Panc1 (cell line): Measurements from ENCODE around the gene SLC9A7. TPM values are rescaled to one million over a fixed set of nuclear protein-coding genes. Genes with fewer than 3 reads are reported as not detected.
A peak's percentile ranks its signal among the peaks of the same experiment; 100 is the strongest.

Experiments
- ATAC-seq: fragments of 200-7000 bp; cut with Tn5 transposase; 2 replicates; pipeline ENCODE4 v1.9.1; 2020; ENCODE audit warnings: mild to moderate bottlenecking, moderate library complexity
- BruUV-seq: library from RNA; stranded (reverse); fragments of 400-500 nt; replicated peaks from 2 replicates; lab custom pipeline; 2021; lab: Mats Ljungman, UMichigan
- CTCF ChIA-PET: fragments of 300-600 bp; sonication (Branson Sonifier 250); formaldehyde crosslinking; loops from one replicate; lab custom pipeline; 2022; ENCODE audit warnings: antibody characterized with exemption; lab: Charles Lee
- POLR2A ChIA-PET: fragments of 300-600 bp; sonication (Branson Sonifier 250); formaldehyde crosslinking; loops from one replicate; lab custom pipeline; 2022; ENCODE audit warnings: antibody characterized with exemption; lab: Charles Lee
- DNase-seq: peaks from one replicate; pipeline ENCODE4 v3.0.0-alpha.2; 2010; ENCODE audit warnings: low read depth, low spot score
- H3K27ac ChIP-seq: 2 replicates; pipeline ENCODE4 v1.5.1; 2011; ENCODE audit warnings: mild to moderate bottlenecking, low read length, inconsistent platforms
- H3K27me3 ChIP-seq: fragments of 200-500 bp; sonication (Bioruptor generic); 2 replicates; pipeline ENCODE4 v1.6.0; 2014; ENCODE audit warnings: low read length, inconsistent platforms; ENCODE audit not compliant: control insufficient read depth, insufficient read depth
- H3K36me3 ChIP-seq: fragments of 200-500 bp; sonication (Bioruptor generic); 2 replicates; pipeline ENCODE4 v1.5.1; 2014; ENCODE audit warnings: inconsistent platforms, mild to moderate bottlenecking, low read length, moderate library complexity; ENCODE audit not compliant: control insufficient read depth, insufficient read depth
- H3K4me1 ChIP-seq: 2 replicates; pipeline ENCODE4 v1.5.1; 2011; ENCODE audit warnings: inconsistent platforms, mild to moderate bottlenecking, low read length, moderate library complexity; ENCODE audit not compliant: control insufficient read depth, insufficient read depth
- H3K4me3 ChIP-seq, 2 experiments: 2 replicates each; pipeline ENCODE4 v1.5.1; 2011 to 2012; ENCODE audit warnings: low read depth in 2 of 2, low read length in 2 of 2, mild to moderate bottlenecking in 2 of 2, inconsistent platforms in 1 of 2, moderate library complexity in 1 of 2
- H3K9me3 ChIP-seq: fragments of 200-500 bp; sonication (Bioruptor generic); 2 replicates; pipeline ENCODE4 v1.5.1; 2014; ENCODE audit warnings: low read depth, mild to moderate bottlenecking, inconsistent platforms, low read length, moderate library complexity; ENCODE audit not compliant: control insufficient read depth, insufficient read depth
- CTCF ChIP-seq: fragments of 450-650 bp; IDR thresholded peaks from 2 replicates; pipeline ENCODE4 v1.5.1; 2017; ENCODE audit warnings: mild to moderate bottlenecking
- POLR2AphosphoS5 ChIP-seq: IDR thresholded peaks from 2 replicates; pipeline ENCODE4 v1.6.1; 2012; ENCODE audit warnings: mild to moderate bottlenecking, low read depth, low read length, moderate library complexity
- REST ChIP-seq, 2 experiments: IDR thresholded peaks; 2 replicates each; pipeline ENCODE4 v1.6.1; 2011 to 2012; ENCODE audit warnings: low read depth in 2 of 2, control low read depth in 1 of 2, low read length in 1 of 2, mild to moderate bottlenecking in 1 of 2, moderate library complexity in 1 of 2; ENCODE audit not compliant: insufficient read depth in 1 of 2
- SIN3A ChIP-seq: IDR thresholded peaks from 2 replicates; pipeline ENCODE4 v1.6.1; 2012; ENCODE audit warnings: low read depth, mild to moderate bottlenecking, low read length, moderate library complexity, borderline replicate concordance; ENCODE audit not compliant: insufficient read depth
- TCF7L2 ChIP-seq: IDR thresholded peaks from 2 replicates; pipeline ENCODE4 v1.6.1; 2011; ENCODE audit warnings: mild to moderate bottlenecking, low read depth, low read length, inconsistent platforms
- in situ Hi-C: cut with HindIII; loops from 2 replicates; pipeline ENCODE4 v1.10.0; 2016; ENCODE audit warnings: low sequenced_read_pairs, low pct_unique_long_range_greater_than_20kb
- intact Hi-C: fragments of 100-400 bp; cut with micrococcal nuclease; formaldehyde crosslinking; loops from one replicate; pipeline ENCODE4 v1.10.0; 2022; ENCODE audit not compliant: unreplicated experiment
- total RNA-seq: library from RNA; stranded (reverse); gene quantifications from one replicate; pipeline ENCODE4 v1.2.1, GENCODE V29; 2021; ENCODE audit not compliant: unreplicated experiment

Gene SLC9A7
- total RNA-seq, 1 experiment from 2014 or later, result 80.4 TPM

GRCh38 chrX:46572340-46572936 is 186.5 kb downstream of the SLC9A7 start:
- Histone ChIP-seq H3K9me3 (no peaks in the 10 kb centered on the region), H3K4me1 (no peaks in the 10 kb centered on the region; the same call in 1 of the 2 replicates), H3K27me3 (no peaks in the 10 kb centered on the region), H3K36me3 (no peaks in the 10 kb centered on the region), H3K4me3 (no peak overlapping the region), H3K27ac (peak overlapping the region; percentile 51; the same call in 1 of the 2 replicates)
- ChIA-PET CTCF (interaction anchor here (0.5 to 1.0 kb wide), 2 partner anchors 18 to 224 kb away, joined by 3 to 6 read pairs; no protein-coding TSS in a partner anchor), POLR2A (interaction anchor here (0.6 kb wide), 1 partner anchor 89 kb away, joined by 9 read pairs; no protein-coding TSS in a partner anchor)
- no peak for TF ChIP-seq REST (IDR thresholded peaks at IDR 0.05; ENCODE audit: insufficient read depth in 1 of 2, low read depth in 2 of 2, low read length in 1 of 2)
- TF ChIP-seq SIN3A, result no peak
- no peak for TF ChIP-seq POLR2AphosphoS5
- TF ChIP-seq CTCF, result no peak
- no peak for TF ChIP-seq TCF7L2
- BruUV-seq, result no TSS peak
- DNase-seq (no peak), ATAC-seq (no peak)
- in situ Hi-C loops (no loop called here), intact Hi-C loops (no loop called here)

- no peak for DNase-seq
- in situ Hi-C loops, result no loop called here
- Histone ChIP-seq H3K4me1 (no peaks in the 10 kb centered on the region; the same call in 1 of the 2 replicates), H3K4me3 (no peak overlapping the region), H3K9me3 (no peaks in the 10 kb centered on the region), H3K27ac (no peak overlapping the region), H3K27me3 (no peaks in the 10 kb centered on the region), H3K36me3 (no peaks in the 10 kb centered on the region)
- ChIA-PET CTCF (interaction anchor here (0.5 kb wide), 1 partner anchor 225 kb away, joined by 3 read pairs; no protein-coding TSS in a partner anchor), POLR2A (interaction anchor here (0.5 to 0.6 kb wide), 2 partner anchors 22 to 512 kb away, joined by 3 to 6 read pairs; no protein-coding TSS in a partner anchor)
- intact Hi-C loops, result no loop called here
- TF ChIP-seq CTCF, result no peak
- TF ChIP-seq REST (IDR thresholded peaks at IDR 0.05; ENCODE audit: insufficient read depth in 1 of 2, low read depth in 2 of 2, low read length in 1 of 2), result no peak
- no peak for TF ChIP-seq POLR2AphosphoS5
- TF ChIP-seq SIN3A, result no peak
- no peak for TF ChIP-seq TCF7L2
- ATAC-seq, result no peak
- BruUV-seq, result no TSS peak
Measured at GRCh38 chrX:46571423-46572339, 187.2 kb downstream of the SLC9A7 start.
